OCI-LY7 (cell line): ENCODE measurements around the gene MYMK. TPM values are rescaled to one million over a fixed set of nuclear protein-coding genes. Genes with fewer than 3 reads are reported as not detected.

ENCODE experiments used
- BruUV-seq: library from RNA; stranded (reverse); fragments of 400-500 nt; replicated peaks from 2 replicates; lab custom pipeline; 2021; lab: Mats Ljungman, UMichigan
- CTCF ChIA-PET: fragments of 300-600 bp; sonication (Branson Sonifier 250); formaldehyde crosslinking; loops from one replicate; lab custom pipeline; 2022; ENCODE audit warnings: antibody characterized with exemption; ENCODE audit not compliant: unreplicated experiment; lab: Charles Lee
- POLR2A ChIA-PET: fragments of 300-600 bp; sonication (Branson Sonifier 250); formaldehyde crosslinking; loops from one replicate; lab custom pipeline; 2022; ENCODE audit warnings: antibody characterized with exemption; lab: Charles Lee
- DNase-seq: peaks from one replicate; pipeline ENCODE4 v3.0.0-alpha.2; 2015; ENCODE audit warnings: low spot score
- H2AFZ ChIP-seq: fragments of 200-600 bp; sonication (generic), shearing (Covaris generic); 2 replicates; pipeline ENCODE4 v1.6.1; 2014; ENCODE audit warnings: mild to moderate bottlenecking, antibody characterized with exemption, low read length, moderate library complexity
- H3K27ac ChIP-seq: fragments of 200-600 bp; sonication (generic); 2 replicates; pipeline ENCODE4 v1.5.1; 2014; ENCODE audit warnings: mixed run types, low read depth, mild to moderate bottlenecking, moderate library complexity, low read length, inconsistent platforms; ENCODE audit not compliant: poor library complexity, severe bottlenecking
- H3K36me3 ChIP-seq: fragments of 200-600 bp; sonication (generic); 2 replicates; pipeline ENCODE4 v1.6.1; 2014; ENCODE audit warnings: mild to moderate bottlenecking, antibody characterized with exemption, low read length, moderate library complexity, mixed read lengths; ENCODE audit not compliant: insufficient read depth
- H3K4me1 ChIP-seq: fragments of 200-600 bp; sonication (generic); 2 replicates; pipeline ENCODE4 v1.5.1; 2014; ENCODE audit warnings: mild to moderate bottlenecking, low read length; ENCODE audit not compliant: insufficient read depth, poor library complexity, severe bottlenecking
- H3K4me2 ChIP-seq: fragments of 200-600 bp; sonication (generic); 2 replicates; pipeline ENCODE4 v1.6.1; 2014; ENCODE audit warnings: mild to moderate bottlenecking, low read length
- H3K4me3 ChIP-seq: fragments of 200-600 bp; sonication (generic); 2 replicates; pipeline ENCODE4 v1.5.1; 2014; ENCODE audit warnings: mild to moderate bottlenecking, low read depth, low read length; ENCODE audit not compliant: poor library complexity, severe bottlenecking
- H3K79me2 ChIP-seq: fragments of 200-600 bp; sonication (generic); 2 replicates; pipeline ENCODE4 v1.6.1; 2016; ENCODE audit warnings: low read depth, mild to moderate bottlenecking, low read length, moderate library complexity, mixed read lengths; ENCODE audit not compliant: insufficient read depth
- H3K9me2 ChIP-seq: fragments of 200-600 bp; sonication (generic); 2 replicates; pipeline ENCODE4 v1.6.1; 2016; ENCODE audit warnings: mild to moderate bottlenecking, low read length, mixed read lengths; ENCODE audit not compliant: insufficient read depth
- H3K9me3 ChIP-seq: fragments of 200-600 bp; sonication (generic); 2 replicates; pipeline ENCODE4 v1.6.1; 2014; ENCODE audit warnings: mild to moderate bottlenecking, mixed run types, low read length, mixed read lengths
- H4K20me1 ChIP-seq: fragments of 200-600 bp; sonication (generic); 2 replicates; pipeline ENCODE4 v1.6.1; 2014; ENCODE audit warnings: mild to moderate bottlenecking, antibody characterized with exemption, low read length, moderate library complexity, mixed read lengths; ENCODE audit not compliant: insufficient read depth
- EZH2phosphoT487 ChIP-seq: fragments of 200-600 bp; sonication (generic); IDR thresholded peaks from 2 replicates; pipeline ENCODE4 v1.6.1; 2018; ENCODE audit warnings: low read depth, borderline replicate concordance, mild to moderate bottlenecking, mixed run types, antibody characterized with exemption, low read length, moderate library complexity, mixed read lengths
- intact Hi-C: fragments of 100-400 bp; cut with micrococcal nuclease; formaldehyde crosslinking; loops from one replicate; pipeline ENCODE4 v1.10.0; 2022; ENCODE audit not compliant: unreplicated experiment
- total RNA-seq, 2 experiments: library from RNA; depleted of rRNA in 1 of 2; stranded (reverse); fragments of >200 nt in 1 of 2; shearing (Covaris generic) in 1 of 2; gene quantifications; 2 replicates each; pipeline ENCODE4 v1.2.3, GENCODE V29; 2014 to 2022
- TF ChIP-seq, protein P1 (sequence below): fragments of 200-600 bp; sonication (generic); conservative IDR thresholded peaks from 2 replicates; pipeline ENCODE4 v1.5.1; 2014; ENCODE audit warnings: mild to moderate bottlenecking, antibody characterized with exemption, low read length, moderate library complexity, mixed read lengths

Gene MYMK
- total RNA-seq, 2 experiments from 2014 or later = not detected

GRCh38 chr9:133570691-133571080 lies 45.9 kb upstream of the MYMK start:
- Histone ChIP-seq H3K36me3 (no peaks in the 10 kb centered on the region), H3K4me1 (peaks cover 3% of the 10 kb centered on the region), H3K27ac (no peak overlapping the region), H3K79me2 (no peaks in the 10 kb centered on the region), H3K9me2 (no peaks in the 10 kb centered on the region), H3K4me3 (no peak overlapping the region), H2AFZ (no peak overlapping the region), H3K9me3 (no peaks in the 10 kb centered on the region), H4K20me1 (no peaks in the 10 kb centered on the region), H3K4me2 (no peak overlapping the region)
- intact Hi-C loops = no loop called here
- ChIA-PET POLR2A (no interaction called here), CTCF (no interaction called here)
- no TSS peak for BruUV-seq
- no peak for DNase-seq
- no peak for TF ChIP-seq EZH2phosphoT487
- TF ChIP-seq, protein P1, sequence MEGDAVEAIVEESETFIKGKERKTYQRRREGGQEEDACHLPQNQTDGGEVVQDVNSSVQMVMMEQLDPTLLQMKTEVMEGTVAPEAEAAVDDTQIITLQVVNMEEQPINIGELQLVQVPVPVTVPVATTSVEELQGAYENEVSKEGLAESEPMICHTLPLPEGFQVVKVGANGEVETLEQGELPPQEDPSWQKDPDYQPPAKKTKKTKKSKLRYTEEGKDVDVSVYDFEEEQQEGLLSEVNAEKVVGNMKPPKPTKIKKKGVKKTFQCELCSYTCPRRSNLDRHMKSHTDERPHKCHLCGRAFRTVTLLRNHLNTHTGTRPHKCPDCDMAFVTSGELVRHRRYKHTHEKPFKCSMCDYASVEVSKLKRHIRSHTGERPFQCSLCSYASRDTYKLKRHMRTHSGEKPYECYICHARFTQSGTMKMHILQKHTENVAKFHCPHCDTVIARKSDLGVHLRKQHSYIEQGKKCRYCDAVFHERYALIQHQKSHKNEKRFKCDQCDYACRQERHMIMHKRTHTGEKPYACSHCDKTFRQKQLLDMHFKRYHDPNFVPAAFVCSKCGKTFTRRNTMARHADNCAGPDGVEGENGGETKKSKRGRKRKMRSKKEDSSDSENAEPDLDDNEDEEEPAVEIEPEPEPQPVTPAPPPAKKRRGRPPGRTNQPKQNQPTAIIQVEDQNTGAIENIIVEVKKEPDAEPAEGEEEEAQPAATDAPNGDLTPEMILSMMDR = no peak

DNA sequence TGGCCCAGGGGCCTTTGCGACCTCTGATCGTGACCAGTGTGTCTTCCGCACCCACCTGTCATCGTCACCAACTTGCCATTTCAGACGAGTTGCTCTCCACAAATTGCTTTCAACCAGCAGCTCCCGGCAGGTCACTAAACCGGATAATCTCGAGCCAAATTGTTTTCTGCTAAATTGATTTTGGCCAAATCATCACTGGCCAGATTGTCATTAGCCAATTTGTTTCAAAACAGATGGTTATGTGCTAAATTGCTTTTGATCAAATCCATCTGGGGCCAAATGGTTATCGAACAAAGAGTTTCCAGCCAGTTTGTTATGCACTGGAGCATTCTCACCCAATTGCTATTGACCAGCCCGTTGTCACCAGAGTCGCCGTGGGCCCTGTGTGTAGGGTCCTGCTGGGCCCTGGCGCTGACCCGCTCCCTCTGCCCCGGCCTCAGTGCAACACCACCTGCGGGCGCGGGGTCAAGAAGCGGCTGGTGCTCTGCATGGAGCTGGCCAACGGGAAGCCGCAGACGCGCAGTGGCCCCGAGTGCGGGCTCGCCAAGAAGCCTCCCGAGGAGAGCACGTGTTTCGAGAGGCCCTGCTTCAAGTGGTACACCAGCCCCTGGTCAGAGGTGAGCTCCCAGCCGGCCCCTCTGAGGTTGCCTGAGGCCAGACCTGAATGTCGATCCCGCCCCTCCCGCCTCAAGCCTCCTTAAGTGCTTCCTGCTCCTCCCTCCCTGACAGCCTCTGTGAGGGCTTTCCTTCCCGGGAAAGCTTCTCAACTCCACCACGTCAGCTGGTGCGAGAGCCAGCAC lies 45.3 kb upstream of the MYMK start:
- no TSS peak for BruUV-seq
- Histone ChIP-seq H3K4me1 (peaks cover 3% of the 10 kb centered on the region), H3K79me2 (no peaks in the 10 kb centered on the region), H2AFZ (no peak overlapping the region), H3K9me3 (no peaks in the 10 kb centered on the region), H3K4me3 (no peak overlapping the region), H3K27ac (no peak overlapping the region), H3K9me2 (no peaks in the 10 kb centered on the region), H4K20me1 (no peaks in the 10 kb centered on the region), H3K4me2 (no peak overlapping the region), H3K36me3 (no peaks in the 10 kb centered on the region)
- ChIA-PET CTCF (no interaction called here), POLR2A (no interaction called here)
- DNase-seq = no peak
- intact Hi-C loops = no loop called here
- TF ChIP-seq, protein P1 = no peak
- no peak for TF ChIP-seq EZH2phosphoT487

GRCh38 chr9:133569121-133569785 lies 44.5 kb upstream of the MYMK start:
- intact Hi-C loops = no loop called here
- Histone ChIP-seq H3K9me3 (no peaks in the 10 kb centered on the region), H3K4me2 (no peak overlapping the region), H3K9me2 (no peaks in the 10 kb centered on the region), H3K36me3 (no peaks in the 10 kb centered on the region), H3K79me2 (no peaks in the 10 kb centered on the region), H2AFZ (no peak overlapping the region), H3K27ac (no peak overlapping the region), H4K20me1 (no peaks in the 10 kb centered on the region), H3K4me3 (no peak overlapping the region), H3K4me1 (peaks cover 3% of the 10 kb centered on the region)
- CTCF ChIA-PET = no interaction called here
- no peak for TF ChIP-seq EZH2phosphoT487
- no peak for DNase-seq
- POLR2A ChIA-PET = no interaction called here
- BruUV-seq = no TSS peak
